Mononuclear cell (primary cell): ENCODE measurements around the gene UCN3. TPM values are rescaled to one million over a fixed set of nuclear protein-coding genes. Genes with fewer than 3 reads are reported as not detected.
"Not testable (repeated sequence)": the region's sequence is repeated elsewhere in the genome, so short reads cannot be mapped to it uniquely, and the experiment has no call there.

Experiments
- H3K27me3 ChIP-seq: 2 replicates; pipeline ENCODE4 v1.6.0; 2011; ENCODE audit warnings: low read length, control low read depth; ENCODE audit not compliant: insufficient read depth
- H3K4me1 ChIP-seq: 2 replicates; pipeline ENCODE4 v1.5.1; 2011; ENCODE audit warnings: mild to moderate bottlenecking, low read length, control low read depth; ENCODE audit not compliant: insufficient read depth
- H3K4me3 ChIP-seq: 2 replicates; pipeline ENCODE4 v1.5.1; 2011; ENCODE audit warnings: mild to moderate bottlenecking, low read length, moderate library complexity
- H3K9me3 ChIP-seq: 2 replicates; pipeline ENCODE4 v1.5.1; 2011; ENCODE audit warnings: low read depth, mild to moderate bottlenecking, control low read depth, low read length
- total RNA-seq: library from RNA; depleted of rRNA; stranded (reverse); fragments of >200 nt; gene quantifications from one replicate; pipeline ENCODE4 v1.2.3, GENCODE V29; 2012

UCN3 gene
- total RNA-seq, 1 donor, result not detected

GRCh38 chr10:5355594-5356301, 9.0 kb upstream of the UCN3 start:
- no peaks in the 10 kb centered on the region for H3K4me1 ChIP-seq
- no peaks in the 10 kb centered on the region for H3K9me3 ChIP-seq
- no peak overlapping the region for H3K4me3 ChIP-seq
- peaks cover 2% of the 10 kb centered on the region for H3K27me3 ChIP-seq

- Histone ChIP-seq H3K4me3 (no peak overlapping the region), H3K27me3 (peaks cover 2% of the 10 kb centered on the region), H3K4me1 (no peaks in the 10 kb centered on the region), H3K9me3 (no peaks in the 10 kb centered on the region)
These were observed 8.4 kb upstream of the UCN3 start for GRCh38 chr10:5356302-5356763.

- no peaks in the 10 kb centered on the region for H3K4me1 ChIP-seq
- no peak overlapping the region for H3K4me3 ChIP-seq
- no peaks in the 10 kb centered on the region for H3K9me3 ChIP-seq
- H3K27me3 ChIP-seq, result peaks cover 2% of the 10 kb centered on the region
These were observed 4.3 kb upstream of the UCN3 start for GRCh38 chr10:5360318-5360915.

DNA sequence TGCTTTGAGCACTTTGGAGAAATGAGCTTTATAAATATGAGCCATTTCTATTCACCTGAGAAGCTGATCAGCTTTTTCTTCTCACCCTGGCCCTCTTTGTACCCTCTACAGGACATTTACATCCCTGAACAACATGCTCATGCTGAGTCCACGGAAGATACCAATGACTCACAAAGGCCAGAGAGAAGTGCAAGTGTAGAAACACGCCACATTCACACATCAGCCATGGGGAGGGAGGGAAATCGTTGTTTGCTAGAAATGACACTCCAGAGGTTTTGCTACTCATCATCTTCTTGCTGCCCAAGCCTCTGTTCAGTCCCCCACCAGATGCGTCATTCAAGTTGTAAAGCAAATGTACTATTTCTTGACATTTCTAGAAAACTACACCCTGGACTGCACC, 2.8 kb upstream of the UCN3 start:
- Histone ChIP-seq H3K4me1 (no peaks in the 10 kb centered on the region), H3K4me3 (no peak overlapping the region), H3K9me3 (no peaks in the 10 kb centered on the region), H3K27me3 (peaks cover 1% of the 10 kb centered on the region)

DNA sequence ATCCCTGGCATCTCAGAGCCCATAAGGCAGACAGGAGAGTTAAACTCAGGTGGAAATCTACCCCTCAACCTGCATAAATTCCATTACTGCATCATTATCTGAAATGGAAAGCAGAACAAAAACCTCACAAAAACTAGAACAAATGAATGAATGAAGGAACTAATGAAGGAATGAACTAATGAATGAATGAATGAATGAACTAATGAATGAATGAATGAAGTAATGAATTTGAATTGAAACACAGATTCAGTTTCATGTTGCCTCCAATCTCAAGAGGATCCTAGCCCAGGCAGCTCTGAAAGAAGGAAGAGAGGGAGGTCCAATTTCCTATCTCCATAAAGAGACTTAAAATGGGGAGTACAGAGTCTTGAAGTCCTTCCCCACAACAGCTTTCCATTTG, 1.9 kb upstream of the UCN3 start:
- no peaks in the 10 kb centered on the region for H3K27me3 ChIP-seq
- H3K4me1 ChIP-seq, result no peaks in the 10 kb centered on the region
- no peaks in the 10 kb centered on the region for H3K9me3 ChIP-seq
- H3K4me3 ChIP-seq, result no peak overlapping the region

GRCh38 chr10:5364374-5364773, 392 bp upstream of the UCN3 start:
- no peaks in the 10 kb centered on the region for H3K27me3 ChIP-seq
- H3K4me3 ChIP-seq, result no peak overlapping the region
- no peaks in the 10 kb centered on the region for H3K4me1 ChIP-seq
- no peaks in the 10 kb centered on the region for H3K9me3 ChIP-seq

DNA sequence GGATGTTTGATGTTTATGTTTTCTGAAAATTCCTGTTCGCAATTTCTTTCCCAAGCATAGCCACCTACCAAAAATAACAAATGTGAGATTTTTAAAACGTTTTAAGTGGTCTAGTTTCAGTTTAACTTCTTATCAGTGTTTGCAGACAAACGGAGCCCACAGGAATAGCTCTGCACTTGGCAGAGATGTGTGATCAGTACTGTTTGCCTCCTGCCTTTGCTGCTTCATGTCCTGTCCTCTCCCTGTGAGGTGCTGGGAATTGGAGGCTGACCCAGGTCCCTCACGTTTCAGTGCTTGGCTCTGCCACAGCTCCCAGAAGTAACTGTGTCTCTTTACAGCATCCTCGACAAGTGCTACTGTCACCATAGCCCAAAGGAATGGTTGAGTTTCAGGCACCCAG, 1.2 kb downstream of the UCN3 start:
- no peaks in the 10 kb centered on the region for H3K27me3 ChIP-seq
- no peaks in the 10 kb centered on the region for H3K4me1 ChIP-seq
- H3K9me3 ChIP-seq, result no peaks in the 10 kb centered on the region
- no peak overlapping the region for H3K4me3 ChIP-seq

DNA sequence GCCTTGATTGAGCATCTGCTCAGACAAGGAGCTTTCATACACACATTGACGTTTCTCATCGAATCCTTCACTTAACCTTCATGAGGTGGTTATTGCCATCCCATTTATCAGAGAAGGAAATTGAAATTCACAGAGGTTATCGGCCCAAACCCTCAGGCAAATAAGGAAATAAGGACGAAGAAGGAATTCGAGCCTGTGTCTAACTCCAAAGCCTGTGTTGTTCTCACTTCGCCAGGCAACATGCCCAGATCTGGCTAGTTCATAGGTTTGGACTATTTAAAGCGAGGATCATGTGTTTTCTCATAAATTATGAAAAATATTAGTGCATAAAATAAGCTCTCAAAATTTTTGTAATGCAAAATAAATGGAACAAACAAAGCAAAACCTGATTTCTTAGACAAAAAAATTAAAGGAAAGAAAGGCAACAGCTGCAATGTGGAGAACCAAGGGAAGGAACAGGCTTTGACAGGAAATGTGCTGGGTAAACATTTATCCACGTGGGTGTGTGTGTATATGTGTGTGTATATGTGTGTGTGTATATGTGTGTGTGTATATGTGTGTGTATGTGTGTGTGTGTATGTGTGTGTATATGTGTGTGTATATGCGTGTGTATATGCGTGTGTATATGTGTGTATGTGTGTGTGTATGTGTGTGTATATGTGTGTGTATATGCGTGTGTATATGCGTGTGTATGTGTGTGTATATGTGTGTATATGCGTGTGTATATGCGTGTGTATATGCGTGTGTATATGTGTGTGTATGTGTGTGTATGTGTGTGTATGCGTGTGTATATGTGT, 4.8 kb downstream of the UCN3 start:
- Histone ChIP-seq H3K27me3 (no peaks in the 10 kb centered on the region), H3K9me3 (no peaks in the 10 kb centered on the region), H3K4me3 (no peak overlapping the region), H3K4me1 (no peaks in the 10 kb centered on the region)

DNA sequence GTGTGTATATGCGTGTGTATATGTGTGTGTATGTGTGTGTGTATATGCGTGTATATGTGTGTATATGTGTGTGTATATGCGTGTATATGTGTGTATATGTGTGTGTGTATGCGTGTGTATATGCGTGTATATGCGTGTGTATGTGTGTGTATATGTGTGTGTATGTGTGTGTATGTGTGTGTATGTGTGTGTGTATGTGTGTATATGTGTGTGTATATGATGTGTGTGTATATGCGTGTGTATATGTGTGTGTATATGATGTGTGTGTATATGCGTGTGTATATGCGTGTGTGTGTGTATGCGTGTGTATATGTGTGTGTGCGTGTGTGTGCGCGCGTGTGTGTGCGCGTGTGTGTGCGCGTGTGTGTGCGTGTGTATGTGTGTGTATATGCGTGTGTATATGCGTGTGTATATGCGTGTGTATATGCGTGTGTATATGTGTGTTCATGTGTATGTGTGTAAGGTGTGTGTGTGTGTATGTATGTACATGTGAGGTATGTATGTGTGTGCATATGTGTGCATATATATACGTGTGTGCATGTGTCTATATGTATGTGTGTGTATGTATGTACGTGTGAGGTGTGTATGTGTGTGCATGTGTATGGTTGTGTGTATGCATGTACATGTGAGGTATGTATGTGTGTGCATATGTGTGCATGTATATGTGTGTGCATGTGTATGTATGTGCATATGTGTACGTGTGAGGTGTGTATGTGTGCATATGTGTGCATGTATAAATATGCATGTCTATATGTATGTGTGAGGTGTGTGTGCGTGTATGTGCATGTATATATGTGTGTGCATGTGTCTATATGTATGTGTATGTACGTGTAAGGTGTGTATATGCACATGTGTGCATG, 6.0 kb downstream of the UCN3 start:
- H3K9me3 ChIP-seq, result no peaks in the 10 kb centered on the region

DNA sequence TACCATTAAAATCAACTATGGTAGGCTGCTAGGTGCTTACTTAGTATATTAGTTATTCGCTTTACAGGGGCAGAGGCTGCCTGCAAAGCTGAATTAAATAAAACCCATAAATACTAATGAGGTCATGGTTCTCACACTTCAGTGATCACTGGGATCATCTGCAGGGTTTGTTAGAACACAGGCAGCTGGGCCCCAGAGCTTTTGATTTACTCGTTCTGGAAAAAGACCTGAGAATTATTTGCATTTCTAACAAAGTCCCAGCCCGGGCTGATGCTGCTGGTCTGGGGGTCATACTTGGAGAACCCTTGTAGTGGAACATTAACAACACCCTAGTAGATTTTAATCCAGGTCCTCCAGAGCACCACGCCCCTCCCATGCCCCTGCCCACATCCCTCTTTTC, 8.5 kb downstream of the UCN3 start:
- Histone ChIP-seq H3K9me3 (no peaks in the 10 kb centered on the region), H3K27me3 (no peaks in the 10 kb centered on the region), H3K4me1 (no peaks in the 10 kb centered on the region), H3K4me3 (no peak overlapping the region)

More for the DNA sequence above, 6.0 kb downstream of the UCN3 start:
- no peak overlapping the region for H3K4me3 ChIP-seq
- H3K4me1 ChIP-seq, result no peaks in the 10 kb centered on the region
- H3K27me3 ChIP-seq, result no peaks in the 10 kb centered on the region

DNA sequence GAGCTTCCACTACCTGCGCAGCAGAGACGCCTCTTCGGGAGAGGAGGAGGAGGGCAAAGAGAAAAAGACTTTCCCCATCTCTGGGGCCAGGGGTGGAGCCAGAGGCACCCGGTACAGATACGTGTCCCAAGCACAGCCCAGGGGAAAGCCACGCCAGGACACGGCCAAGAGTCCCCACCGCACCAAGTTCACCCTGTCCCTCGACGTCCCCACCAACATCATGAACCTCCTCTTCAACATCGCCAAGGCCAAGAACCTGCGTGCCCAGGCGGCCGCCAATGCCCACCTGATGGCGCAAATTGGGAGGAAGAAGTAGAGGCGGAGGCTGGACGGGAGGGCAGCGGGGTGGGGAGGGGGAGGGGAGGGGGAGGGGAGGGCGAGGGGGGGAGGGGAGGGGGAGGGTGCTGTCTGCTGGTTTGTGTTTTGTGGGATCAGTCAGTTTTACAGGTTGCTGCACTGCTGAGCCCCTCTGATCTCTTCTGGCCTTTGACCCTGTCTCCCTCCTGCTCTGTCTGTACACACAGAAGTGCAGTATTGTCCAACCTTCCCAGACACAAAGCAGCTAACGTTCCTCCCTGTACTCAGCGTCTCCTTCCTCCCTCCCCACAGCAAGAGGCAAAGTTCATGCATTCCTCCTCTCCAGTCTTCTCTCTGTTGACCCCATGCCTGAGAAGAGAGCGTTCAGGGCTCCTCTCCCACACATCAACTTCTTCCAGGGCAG, 9.3 kb downstream of the UCN3 start:
- Histone ChIP-seq H3K4me3 (no peak overlapping the region), H3K4me1 (no peaks in the 10 kb centered on the region), H3K9me3 (no peaks in the 10 kb centered on the region), H3K27me3 (no peaks in the 10 kb centered on the region)

GRCh38 chr10:5376450-5376849, 11.7 kb downstream of the UCN3 start:
- Histone ChIP-seq H3K4me3 (no peak overlapping the region), H3K27me3 (no peaks in the 10 kb centered on the region), H3K4me1 (no peaks in the 10 kb centered on the region), H3K9me3 (no peaks in the 10 kb centered on the region)

- H3K9me3 ChIP-seq, H3K27me3 ChIP-seq, H3K4me3 ChIP-seq, H3K4me1 ChIP-seq: not testable (repeated sequence)
These were observed 14.4 kb downstream of the UCN3 start for GRCh38 chr10:5379202-5379601.

- not testable (repeated sequence) for H3K4me3 ChIP-seq, H3K4me1 ChIP-seq, H3K27me3 ChIP-seq, H3K9me3 ChIP-seq
These were observed 15.6 kb downstream of the UCN3 start for GRCh38 chr10:5380395-5380794.
